ENCODE measurements around the gene HMCN2. TPM values are rescaled to one million over a fixed set of nuclear protein-coding genes. Genes with fewer than 3 reads are reported as not detected.

HMCN2 gene
- total RNA-seq, 1 experiment from 2014 or later, result 5.6 TPM

DNA sequence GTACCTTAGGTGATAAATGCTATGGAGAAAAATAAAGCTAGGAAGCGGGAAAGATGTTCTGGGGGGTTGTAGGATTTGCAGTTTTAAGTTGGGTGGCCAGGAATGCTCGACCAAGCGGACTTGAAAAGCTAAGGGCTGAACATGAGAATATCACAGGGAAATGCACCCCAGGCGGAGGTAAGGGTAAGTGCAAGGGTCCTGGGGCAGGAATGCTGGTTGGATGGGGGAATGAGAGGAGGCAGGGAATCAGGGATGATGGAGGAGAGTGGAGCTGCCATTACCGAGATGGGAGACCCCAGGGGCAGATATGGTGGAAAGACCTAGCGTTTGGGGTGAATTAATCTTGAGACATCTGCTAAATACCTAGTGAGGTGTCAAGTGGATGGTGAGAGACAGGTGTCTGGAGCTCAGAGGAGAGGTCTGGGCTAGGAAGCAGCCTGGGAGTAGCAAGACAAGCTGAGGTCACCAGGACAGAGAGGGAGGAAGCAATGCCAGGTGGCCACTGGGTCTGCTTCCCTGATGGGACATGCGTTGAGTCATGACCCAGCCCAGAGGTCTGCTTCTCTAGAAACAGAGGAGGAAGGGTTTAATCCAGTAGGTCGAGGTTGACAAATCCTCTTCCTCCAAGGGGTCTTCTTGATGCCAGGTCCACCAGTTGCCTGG lies 101.5 kb downstream of the HMCN2 start:
- ChIA-PET POLR2A (interaction anchor here (0.6 kb wide), 1 partner anchor 296 kb away, joined by 3 read pairs; no protein-coding TSS in a partner anchor), CTCF (interaction anchor here (0.7 kb wide), 1 partner anchor 37 kb away, joined by 3 read pairs; no protein-coding TSS in a partner anchor)

GRCh38 chr9:130368631-130369103 lies 103.1 kb downstream of the HMCN2 start:
- TF ChIP-seq KAT7 (CRISPR knock-in tag; IDR thresholded peaks at IDR 0.05; ENCODE audit: borderline replicate concordance) (no peak), MXD4 (CRISPR knock-in tag; IDR thresholded peaks at IDR 0.05; ENCODE audit: borderline replicate concordance) (no peak), ZNF121 (CRISPR knock-in tag; IDR thresholded peaks at IDR 0.05) (no peak), E2F1 (CRISPR knock-in tag; IDR thresholded peaks at IDR 0.05) (no peak), ZNF396 (CRISPR knock-in tag; IDR thresholded peaks at IDR 0.05; ENCODE audit: borderline replicate concordance) (no peak), ZNF232 (CRISPR knock-in tag; IDR thresholded peaks at IDR 0.05) (no peak), NFATC4 (CRISPR knock-in tag; IDR thresholded peaks at IDR 0.05) (no peak), PRRX2 (CRISPR knock-in tag; IDR thresholded peaks at IDR 0.05) (no peak)
- TF ChIP-seq, protein P1, sequence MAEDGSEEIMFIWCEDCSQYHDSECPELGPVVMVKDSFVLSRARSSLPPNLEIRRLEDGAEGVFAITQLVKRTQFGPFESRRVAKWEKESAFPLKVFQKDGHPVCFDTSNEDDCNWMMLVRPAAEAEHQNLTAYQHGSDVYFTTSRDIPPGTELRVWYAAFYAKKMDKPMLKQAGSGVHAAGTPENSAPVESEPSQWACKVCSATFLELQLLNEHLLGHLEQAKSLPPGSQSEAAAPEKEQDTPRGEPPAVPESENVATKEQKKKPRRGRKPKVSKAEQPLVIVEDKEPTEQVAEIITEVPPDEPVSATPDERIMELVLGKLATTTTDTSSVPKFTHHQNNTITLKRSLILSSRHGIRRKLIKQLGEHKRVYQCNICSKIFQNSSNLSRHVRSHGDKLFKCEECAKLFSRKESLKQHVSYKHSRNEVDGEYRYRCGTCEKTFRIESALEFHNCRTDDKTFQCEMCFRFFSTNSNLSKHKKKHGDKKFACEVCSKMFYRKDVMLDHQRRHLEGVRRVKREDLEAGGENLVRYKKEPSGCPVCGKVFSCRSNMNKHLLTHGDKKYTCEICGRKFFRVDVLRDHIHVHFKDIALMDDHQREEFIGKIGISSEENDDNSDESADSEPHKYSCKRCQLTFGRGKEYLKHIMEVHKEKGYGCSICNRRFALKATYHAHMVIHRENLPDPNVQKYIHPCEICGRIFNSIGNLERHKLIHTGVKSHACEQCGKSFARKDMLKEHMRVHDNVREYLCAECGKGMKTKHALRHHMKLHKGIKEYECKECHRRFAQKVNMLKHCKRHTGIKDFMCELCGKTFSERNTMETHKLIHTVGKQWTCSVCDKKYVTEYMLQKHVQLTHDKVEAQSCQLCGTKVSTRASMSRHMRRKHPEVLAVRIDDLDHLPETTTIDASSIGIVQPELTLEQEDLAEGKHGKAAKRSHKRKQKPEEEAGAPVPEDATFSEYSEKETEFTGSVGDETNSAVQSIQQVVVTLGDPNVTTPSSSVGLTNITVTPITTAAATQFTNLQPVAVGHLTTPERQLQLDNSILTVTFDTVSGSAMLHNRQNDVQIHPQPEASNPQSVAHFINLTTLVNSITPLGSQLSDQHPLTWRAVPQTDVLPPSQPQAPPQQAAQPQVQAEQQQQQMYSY (CRISPR knock-in tag; IDR thresholded peaks at IDR 0.05), result no peak
- TF ChIP-seq, protein P2, sequence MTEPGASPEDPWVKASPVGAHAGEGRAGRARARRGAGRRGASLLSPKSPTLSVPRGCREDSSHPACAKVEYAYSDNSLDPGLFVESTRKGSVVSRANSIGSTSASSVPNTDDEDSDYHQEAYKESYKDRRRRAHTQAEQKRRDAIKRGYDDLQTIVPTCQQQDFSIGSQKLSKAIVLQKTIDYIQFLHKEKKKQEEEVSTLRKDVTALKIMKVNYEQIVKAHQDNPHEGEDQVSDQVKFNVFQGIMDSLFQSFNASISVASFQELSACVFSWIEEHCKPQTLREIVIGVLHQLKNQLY (CRISPR knock-in tag; IDR thresholded peaks at IDR 0.05), result no peak
- Mint-ChIP-seq H3K4me1 (peaks cover 11% of the 10 kb centered on the region), H3K27ac (no peak overlapping the region; the same call in 1 of the 2 replicates), H3K36me3 (no peaks in the 10 kb centered on the region), H3K27me3 (ENCODE audit: low read depth) (no peaks in the 10 kb centered on the region), H3K4me3 (no peak overlapping the region), H3K9me3 (no peaks in the 10 kb centered on the region)
- DNase-seq (ENCODE audit: low spot score) (no peak), ATAC-seq (no peak)
- ChIA-PET CTCF (interaction anchor here (1.0 to 1.2 kb wide), 2 partner anchors 9 to 325 kb away, joined by 4 to 5 read pairs; partner anchors contain the start of gene EXOSC2), POLR2A (interaction anchor here (0.5 kb wide), 1 partner anchor 40 kb away, joined by 3 read pairs; no protein-coding TSS in a partner anchor)

More for the DNA sequence above, 101.5 kb downstream of the HMCN2 start:
- Mint-ChIP-seq H3K4me3 (no peak overlapping the region), H3K9me3 (no peaks in the 10 kb centered on the region), H3K27ac (no peak overlapping the region), H3K27me3 (ENCODE audit: low read depth) (no peaks in the 10 kb centered on the region), H3K36me3 (no peaks in the 10 kb centered on the region), H3K4me1 (peaks cover 8% of the 10 kb centered on the region)
- peak; percentile 57; the same call in 1 of the 2 replicates for TF ChIP-seq GTF2I (CRISPR knock-in tag; conservative IDR thresholded peaks at IDR 0.05)
- TF ChIP-seq, protein P3, sequence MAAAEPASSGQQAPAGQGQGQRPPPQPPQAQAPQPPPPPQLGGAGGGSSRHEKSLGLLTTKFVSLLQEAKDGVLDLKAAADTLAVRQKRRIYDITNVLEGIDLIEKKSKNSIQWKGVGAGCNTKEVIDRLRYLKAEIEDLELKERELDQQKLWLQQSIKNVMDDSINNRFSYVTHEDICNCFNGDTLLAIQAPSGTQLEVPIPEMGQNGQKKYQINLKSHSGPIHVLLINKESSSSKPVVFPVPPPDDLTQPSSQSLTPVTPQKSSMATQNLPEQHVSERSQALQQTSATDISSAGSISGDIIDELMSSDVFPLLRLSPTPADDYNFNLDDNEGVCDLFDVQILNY (CRISPR knock-in tag; IDR thresholded peaks at IDR 0.05), result no peak
- TF ChIP-seq ZMAT4 (CRISPR knock-in tag; IDR thresholded peaks at IDR 0.05), result no peak
- ATAC-seq, result no peak
- DNase-seq (ENCODE audit: low spot score), result no peak

DNA sequence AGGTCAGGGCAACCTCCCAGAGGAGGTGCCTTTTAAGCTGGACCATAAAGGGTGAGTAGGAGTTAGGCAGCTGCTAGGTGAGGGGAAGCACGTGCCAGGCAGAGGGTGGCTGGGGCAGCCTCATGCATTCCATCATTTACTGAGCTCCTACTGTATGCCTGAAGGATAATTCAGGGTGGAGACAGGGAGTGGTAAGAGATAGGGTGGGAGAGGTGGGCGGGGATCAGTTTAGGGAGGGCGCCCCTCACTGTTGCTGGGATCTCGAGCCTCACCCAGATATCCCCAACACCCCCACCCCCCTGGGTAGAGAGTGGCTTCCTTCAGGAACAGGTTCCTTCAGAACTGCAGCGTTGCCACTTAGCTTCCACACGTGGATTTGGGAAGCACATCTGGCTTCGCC lies 104.7 kb downstream of the HMCN2 start:
- POLR2A ChIA-PET, result no interaction called here
- Mint-ChIP-seq H3K27ac (peak overlapping the region; percentile 82; the same call in 1 of the 2 replicates), H3K9me3 (no peaks in the 10 kb centered on the region), H3K27me3 (ENCODE audit: low read depth) (no peaks in the 10 kb centered on the region), H3K4me1 (peaks cover 11% of the 10 kb centered on the region), H3K4me3 (no peak overlapping the region), H3K36me3 (no peaks in the 10 kb centered on the region)
- CTCF ChIA-PET, result interaction anchor here (0.7 to 0.8 kb wide), 2 partner anchors 128 to 158 kb away, joined by 3 to 4 read pairs; no protein-coding TSS in a partner anchor
- ATAC-seq (no peak), DNase-seq (ENCODE audit: low spot score) (no peak)
- TF ChIP-seq JAZF1 (CRISPR knock-in tag; IDR thresholded peaks at IDR 0.05), result no peak
- TF ChIP-seq PRRX2 (CRISPR knock-in tag; IDR thresholded peaks at IDR 0.05), result no peak
- no peak for TF ChIP-seq ZNF281 (CRISPR knock-in tag; IDR thresholded peaks at IDR 0.05)

Measured in WTC11 (cell line).